Chondrocyte (in vitro differentiated cells): ENCODE measurements around the gene VWA1. TPM values are rescaled to one million over a fixed set of nuclear protein-coding genes. Genes with fewer than 3 reads are reported as not detected.

Experiments
- DNase-seq: peaks from one replicate; pipeline ENCODE4 v3.0.0; 2021; ENCODE audit warnings: mixed read lengths, low spot score
- H3K27ac Mint-ChIP-seq: one replicate; pipeline ENCODE4 v1.8.0; 2021; ENCODE audit warnings: mild to moderate bottlenecking, moderate library complexity, mixed read lengths; ENCODE audit not compliant: unreplicated experiment
- H3K27me3 Mint-ChIP-seq: 2 replicates; pipeline ENCODE4 v1.8.0; 2021; ENCODE audit warnings: low read depth, mixed read lengths
- H3K36me3 Mint-ChIP-seq: 2 replicates; pipeline ENCODE4 v1.8.0; 2021; ENCODE audit warnings: low read depth, mixed read lengths
- H3K4me1 Mint-ChIP-seq: 2 replicates; pipeline ENCODE4 v1.8.0; 2021; ENCODE audit warnings: low read depth, mild to moderate bottlenecking, mixed read lengths
- H3K4me3 Mint-ChIP-seq: one replicate; pipeline ENCODE4 v1.8.0; 2021; ENCODE audit warnings: mild to moderate bottlenecking, moderate library complexity, mixed read lengths; ENCODE audit not compliant: unreplicated experiment
- H3K9me3 Mint-ChIP-seq: 2 replicates; pipeline ENCODE4 v1.8.0; 2021; ENCODE audit warnings: low read depth, mixed read lengths
- CTCF ChIP-seq: fragments of 200-600 bp; sonication (generic); IDR thresholded peaks from 2 replicates; pipeline ENCODE4 v1.5.0; 2021; ENCODE audit warnings: antibody characterized with exemption, mild to moderate bottlenecking, moderate library complexity
- total RNA-seq: library from RNA; stranded (reverse); gene quantifications from 3 replicates; pipeline ENCODE4 v1.2.1, GENCODE V29; 2021

The VWA1 gene
- total RNA-seq, 1 donor from 2014 or later = 24.3 TPM

GRCh38 chr1:1434131-1434823, 1.2 kb upstream of the VWA1 start:
- H3K9me3 Mint-ChIP-seq = no peaks in the 10 kb centered on the region
- no peak for TF ChIP-seq CTCF
- H3K36me3 Mint-ChIP-seq = no peaks in the 10 kb centered on the region
- peaks cover 43% of the 10 kb centered on the region for H3K4me1 Mint-ChIP-seq
- peak overlapping the region; percentile 59 for H3K27ac Mint-ChIP-seq
- H3K4me3 Mint-ChIP-seq = peak overlapping the region; percentile 19
- no peaks in the 10 kb centered on the region for H3K27me3 Mint-ChIP-seq
- no peak for DNase-seq

GRCh38 chr1:1434824-1435105, 725 bp upstream of the VWA1 start:
- TF ChIP-seq CTCF = no peak
- Mint-ChIP-seq H3K36me3 (no peaks in the 10 kb centered on the region), H3K27me3 (no peaks in the 10 kb centered on the region), H3K4me3 (peak overlapping the region; percentile 51), H3K27ac (no peak overlapping the region), H3K4me1 (peaks cover 39% of the 10 kb centered on the region), H3K9me3 (no peaks in the 10 kb centered on the region)
- no peak for DNase-seq

- H3K4me3 Mint-ChIP-seq = peak overlapping the region; percentile 67
- TF ChIP-seq CTCF = no peak
- no peaks in the 10 kb centered on the region for H3K36me3 Mint-ChIP-seq
- no peak overlapping the region for H3K27ac Mint-ChIP-seq
- H3K9me3 Mint-ChIP-seq = no peaks in the 10 kb centered on the region
- H3K27me3 Mint-ChIP-seq = no peaks in the 10 kb centered on the region
- peaks cover 32% of the 10 kb centered on the region for H3K4me1 Mint-ChIP-seq
- no peak for DNase-seq
Observed at GRCh38 chr1:1435911-1436629, 580 bp downstream of the VWA1 start.

GRCh38 chr1:1436630-1437032, 1.1 kb downstream of the VWA1 start:
- H3K36me3 Mint-ChIP-seq = no peaks in the 10 kb centered on the region
- TF ChIP-seq CTCF = no peak
- H3K27me3 Mint-ChIP-seq = no peaks in the 10 kb centered on the region
- peak overlapping the region; percentile 67 for H3K4me3 Mint-ChIP-seq
- peaks cover 27% of the 10 kb centered on the region for H3K4me1 Mint-ChIP-seq
- no peaks in the 10 kb centered on the region for H3K9me3 Mint-ChIP-seq
- no peak overlapping the region for H3K27ac Mint-ChIP-seq
- DNase-seq = no peak

GRCh38 chr1:1437033-1437903, 1.8 kb downstream of the VWA1 start:
- TF ChIP-seq CTCF = no peak
- Mint-ChIP-seq H3K9me3 (no peaks in the 10 kb centered on the region), H3K36me3 (no peaks in the 10 kb centered on the region), H3K27ac (no peak overlapping the region), H3K27me3 (no peaks in the 10 kb centered on the region), H3K4me1 (peaks cover 21% of the 10 kb centered on the region), H3K4me3 (no peak overlapping the region)
- no peak for DNase-seq
